Peyer's patch (tissue), 4 donors: Measurements from ENCODE around the gene SREBF2. TPM values are rescaled to one million over a fixed set of nuclear protein-coding genes. Genes with fewer than 3 reads are reported as not detected.

ENCODE experiments used
- DNase-seq, 3 donors: peaks; one replicate each; pipeline ENCODE4 v3.0.0-alpha.2; 2017 to 2019
- H3K27ac ChIP-seq, 4 donors: fragments of 200-600 bp; sonication (generic); one replicate each; pipeline ENCODE4 v1.5.1; 2016 to 2019
- H3K27me3 ChIP-seq, 2 donors: fragments of 200-600 bp; sonication (generic); one replicate each; pipeline ENCODE4 v1.5.1; 2019
- H3K36me3 ChIP-seq, 3 donors: fragments of 200-600 bp; sonication (generic); one replicate each; pipeline ENCODE4 v1.5.1; 2016 to 2019
- H3K4me1 ChIP-seq, 4 donors: fragments of 200-600 bp; sonication (generic); one replicate each; pipeline ENCODE4 v1.5.1; 2016 to 2019
- H3K4me3 ChIP-seq, 4 donors: fragments of 200-600 bp; sonication (generic); 1 replicate in 3 of 4; 2 replicates in 1 of 4; pipeline ENCODE4 v1.5.1; 2016 to 2019; ENCODE audit warnings: mild to moderate bottlenecking in 1 of 4
- H3K9me3 ChIP-seq, 4 donors: fragments of 200-600 bp; sonication (generic); one replicate each; pipeline ENCODE4 v1.5.1; 2016 to 2019; ENCODE audit warnings: mild to moderate bottlenecking in 1 of 4
- POLR2A ChIP-seq, 2 donors: fragments of 450-650 bp; IDR thresholded peaks; one replicate each; pipeline ENCODE4 v1.5.1; 2017; ENCODE audit warnings: antibody characterized with exemption in 2 of 2, mild to moderate bottlenecking in 2 of 2, moderate library complexity in 2 of 2
- total RNA-seq, 4 donors: library from RNA; depleted of rRNA; stranded (reverse); fragments of >200 nt; gene quantifications; one replicate each; pipeline ENCODE4 v1.1.0, GENCODE V29; 2016
- TF ChIP-seq, protein P1 (sequence below), 6 experiments: fragments of 450-650 bp in 4 of 6; fragments of 200-600 bp in 2 of 6; sonication (generic) in 1 of 6; IDR thresholded peaks; one replicate each; pipeline ENCODE4 v1.5.1; 2017 to 2019; ENCODE audit warnings: antibody characterized with exemption in 6 of 6, mild to moderate bottlenecking in 3 of 6, moderate library complexity in 1 of 6

The SREBF2 gene
- total RNA-seq, 4 donors from 2014 or later, result 66.0 to 221 (median 144) TPM

GRCh38 chr22:41919357-41920224 lies 86.7 kb downstream of the SREBF2 start:
- Histone ChIP-seq H3K36me3 (no peaks in the 10 kb centered on the region), H3K27me3 (peaks cover 0 to 13% of the 10 kb centered on the region in 2 donors), H3K27ac (peak overlapping the region; percentile 20 to 100 (median 51)), H3K4me1 (peaks cover 2 to 43% (median 24%) of the 10 kb centered on the region in 4 donors), H3K4me3 (peak overlapping the region; percentile 36 to 55 (median 51)), H3K9me3 (no peaks in the 10 kb centered on the region)
- DNase-seq, result peak; percentile 76 to 94 (median 94)
- TF ChIP-seq, protein P1, sequence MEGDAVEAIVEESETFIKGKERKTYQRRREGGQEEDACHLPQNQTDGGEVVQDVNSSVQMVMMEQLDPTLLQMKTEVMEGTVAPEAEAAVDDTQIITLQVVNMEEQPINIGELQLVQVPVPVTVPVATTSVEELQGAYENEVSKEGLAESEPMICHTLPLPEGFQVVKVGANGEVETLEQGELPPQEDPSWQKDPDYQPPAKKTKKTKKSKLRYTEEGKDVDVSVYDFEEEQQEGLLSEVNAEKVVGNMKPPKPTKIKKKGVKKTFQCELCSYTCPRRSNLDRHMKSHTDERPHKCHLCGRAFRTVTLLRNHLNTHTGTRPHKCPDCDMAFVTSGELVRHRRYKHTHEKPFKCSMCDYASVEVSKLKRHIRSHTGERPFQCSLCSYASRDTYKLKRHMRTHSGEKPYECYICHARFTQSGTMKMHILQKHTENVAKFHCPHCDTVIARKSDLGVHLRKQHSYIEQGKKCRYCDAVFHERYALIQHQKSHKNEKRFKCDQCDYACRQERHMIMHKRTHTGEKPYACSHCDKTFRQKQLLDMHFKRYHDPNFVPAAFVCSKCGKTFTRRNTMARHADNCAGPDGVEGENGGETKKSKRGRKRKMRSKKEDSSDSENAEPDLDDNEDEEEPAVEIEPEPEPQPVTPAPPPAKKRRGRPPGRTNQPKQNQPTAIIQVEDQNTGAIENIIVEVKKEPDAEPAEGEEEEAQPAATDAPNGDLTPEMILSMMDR (IDR thresholded peaks at IDR 0.05), result no peak
- TF ChIP-seq POLR2A (IDR thresholded peaks at IDR 0.05), result no peak

DNA sequence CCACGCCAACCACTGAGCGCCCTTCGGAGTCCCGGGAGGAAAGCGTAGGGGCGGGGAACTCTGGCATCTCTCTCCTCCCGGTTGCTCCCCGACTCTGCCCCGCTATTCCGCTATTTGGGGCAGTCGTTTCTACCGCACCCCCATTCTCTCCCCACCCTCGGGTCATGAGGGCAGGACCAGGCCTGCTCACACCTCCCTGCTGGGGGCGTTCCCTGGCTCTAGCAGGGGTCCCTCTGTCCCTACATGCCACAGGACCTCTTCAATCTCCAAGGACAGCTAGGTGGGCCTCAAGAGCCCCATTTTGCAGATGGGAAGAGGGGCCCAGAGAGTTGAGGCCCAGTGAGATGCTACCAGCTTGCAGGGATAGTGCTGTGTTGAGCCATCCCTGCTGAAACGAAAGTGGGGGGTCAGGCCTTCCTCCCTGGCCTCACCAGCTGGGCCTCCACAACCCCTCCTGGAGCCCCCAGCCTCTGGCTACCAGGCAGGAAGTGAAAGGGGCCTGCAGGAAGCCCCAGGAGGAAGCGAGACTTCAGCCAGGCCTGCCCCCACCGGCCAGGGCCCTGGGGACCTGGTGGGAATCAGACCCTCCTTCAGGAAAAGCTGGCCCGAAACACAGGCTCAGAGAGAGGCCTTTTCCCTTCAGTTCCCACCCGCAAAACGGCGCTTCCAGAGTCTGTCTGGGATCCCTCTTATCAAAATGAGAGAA lies 87.5 kb downstream of the SREBF2 start:
- H3K36me3 ChIP-seq, result no peaks in the 10 kb centered on the region
- TF ChIP-seq POLR2A (IDR thresholded peaks at IDR 0.05), result no peak
- TF ChIP-seq, protein P1 (IDR thresholded peaks at IDR 0.05), result no peak
- peak in 2 of 3 donors; percentile 75 to 77 for DNase-seq
- peaks cover 0 to 5% of the 10 kb centered on the region in 2 donors for H3K27me3 ChIP-seq
- peak overlapping the region in 3 of 4 donors; percentile 12 to 100 (median 76) for H3K27ac ChIP-seq
- peaks cover 0 to 37% (median 22%) of the 10 kb centered on the region in 4 donors for H3K4me1 ChIP-seq
- peak overlapping the region; percentile 36 to 55 (median 51) for H3K4me3 ChIP-seq
- no peaks in the 10 kb centered on the region for H3K9me3 ChIP-seq

DNA sequence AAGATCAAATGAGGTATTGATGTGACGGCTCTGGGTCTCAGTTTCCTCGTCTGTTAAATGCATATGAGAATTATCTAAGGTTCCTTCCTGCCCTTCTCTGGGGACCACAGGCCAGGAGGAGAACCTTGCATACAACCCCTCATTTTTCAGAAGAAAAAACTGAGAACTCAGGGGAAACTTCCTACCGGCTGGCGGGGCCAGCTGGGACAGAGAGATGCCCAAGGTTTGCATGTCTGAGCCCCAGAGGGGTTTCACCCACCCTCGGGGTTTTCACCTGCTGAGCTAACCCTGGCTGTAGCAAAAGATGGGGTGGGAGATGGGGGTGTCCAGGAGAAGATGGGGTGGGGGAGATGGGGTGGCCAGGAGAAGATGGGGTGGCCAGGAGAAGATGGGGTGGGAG lies 89.4 kb downstream of the SREBF2 start:
- no peak for TF ChIP-seq POLR2A (IDR thresholded peaks at IDR 0.05)
- TF ChIP-seq, protein P1 (IDR thresholded peaks at IDR 0.05), result no peak
- H3K36me3 ChIP-seq, result no peaks in the 10 kb centered on the region
- peak overlapping the region in 1 of 4 donors; percentile 100 for H3K27ac ChIP-seq
- H3K4me1 ChIP-seq, result peaks cover 0 to 40% (median 28%) of the 10 kb centered on the region in 4 donors
- no peak for DNase-seq
- no peaks in the 10 kb centered on the region for H3K9me3 ChIP-seq
- H3K4me3 ChIP-seq, result no peak overlapping the region
- peaks cover 0 to 13% of the 10 kb centered on the region in 2 donors for H3K27me3 ChIP-seq

- Histone ChIP-seq H3K36me3 (no peaks in the 10 kb centered on the region), H3K27me3 (peaks cover 0 to 13% of the 10 kb centered on the region in 2 donors)
- no peak for DNase-seq
Observed at GRCh38 chr22:41922940-41923594, 90.2 kb downstream of the SREBF2 start.

More at GRCh38 chr22:41922940-41923594, 90.2 kb downstream of the SREBF2 start:
- TF ChIP-seq, protein P1 (IDR thresholded peaks at IDR 0.05), result no peak
- TF ChIP-seq POLR2A (IDR thresholded peaks at IDR 0.05), result no peak
- H3K27ac ChIP-seq, result peak overlapping the region in 1 of 4 donors; percentile 100
- peaks cover 0 to 42% (median 26%) of the 10 kb centered on the region in 4 donors for H3K4me1 ChIP-seq
- no peaks in the 10 kb centered on the region for H3K9me3 ChIP-seq
- H3K4me3 ChIP-seq, result no peak overlapping the region
